HepG2 (cell line): ENCODE data around the gene ATG3.

Source experiments
- BRCA1 ChIP-seq: sonication (generic); formaldehyde crosslinking; IDR thresholded peaks from 2 replicates; pipeline ENCODE4 v1.4.0; 2020; ENCODE audit warnings: missing genetic modification reagents
- CTCF ChIP-seq: sonication (generic); formaldehyde crosslinking; IDR thresholded peaks from 2 replicates; pipeline ENCODE4 v1.5.0; 2020; ENCODE audit warnings: mild to moderate bottlenecking, missing genetic modification reagents, moderate library complexity
- DR1 ChIP-seq: sonication (generic); formaldehyde crosslinking; IDR thresholded peaks from 2 replicates; pipeline ENCODE4 v1.8.0; 2021; ENCODE audit warnings: mild to moderate bottlenecking, missing genetic modification reagents, inconsistent platforms
- HMGXB4 ChIP-seq, 2 experiments: sonication (generic) in 1 of 2; formaldehyde crosslinking in 1 of 2; IDR thresholded peaks; 2 replicates each; pipeline versions ENCODE4 v1.4.0 to v1.6.1; 2018 to 2020; ENCODE audit warnings: missing genetic modification reagents in 2 of 2, borderline replicate concordance in 1 of 2, low read depth in 1 of 2, mild to moderate bottlenecking in 1 of 2, missing biosample characterization in 1 of 2
- KLF12 ChIP-seq: sonication (generic); formaldehyde crosslinking; IDR thresholded peaks from 2 replicates; pipeline ENCODE4 v1.4.0; 2020; ENCODE audit warnings: missing genetic modification reagents, borderline replicate concordance

DNA sequence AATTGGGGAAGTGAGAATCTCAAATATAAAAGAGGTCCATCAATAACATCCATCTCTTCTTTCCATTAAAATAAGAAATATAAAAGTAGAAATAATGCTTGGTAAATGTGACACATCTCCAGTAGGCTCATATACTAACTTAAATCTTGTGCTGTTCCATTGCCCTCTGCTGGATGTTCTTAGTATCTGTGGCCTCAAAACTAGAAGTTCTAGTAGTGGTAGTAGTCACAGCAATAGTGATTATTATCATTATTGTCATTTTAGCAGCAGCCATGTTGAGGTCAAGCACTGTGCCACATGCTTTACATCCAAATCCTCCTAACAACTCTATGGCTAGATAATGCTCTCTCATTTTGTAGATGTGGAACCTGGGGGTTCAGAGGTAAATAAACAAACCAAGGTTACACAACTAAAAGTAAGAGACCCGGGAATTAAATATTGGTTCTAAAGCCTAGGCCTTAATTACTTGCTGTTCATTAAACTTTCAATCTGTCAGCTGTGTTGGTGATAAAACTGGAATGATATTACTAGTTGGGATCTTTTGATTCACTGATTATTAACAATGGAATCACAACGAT lies 42.2 kb downstream of the ATG3 start:
- TF ChIP-seq HMGXB4 (CRISPR knock-in tag; IDR thresholded peaks at IDR 0.05; ENCODE audit: borderline replicate concordance in 1 of 2, low read depth in 1 of 2) (no peak), CTCF (peak; percentile 68), DR1 (CRISPR knock-in tag) (no peak), KLF12 (CRISPR knock-in tag) (no peak), BRCA1 (no peak)
